ENCODE results near the gene FMNL2. TPM values are rescaled to one million over a fixed set of nuclear protein-coding genes. Genes with fewer than 3 reads are reported as not detected.

The FMNL2 gene
- total RNA-seq, 1 donor from 2014 or later = 12.0 TPM

GRCh38 chr2:152649997-152650396, 315.0 kb downstream of the FMNL2 start:
- Histone ChIP-seq H3K4me1 (peaks cover 0 to 3% of the 10 kb centered on the region in 2 donors), H3K27me3 (no peaks in the 10 kb centered on the region), H3K4me3 (no peak overlapping the region), H3K36me3 (peaks cover 0 to 18% of the 10 kb centered on the region in 2 donors), H3K9me3 (no peaks in the 10 kb centered on the region), H3K27ac (no peak overlapping the region)
- intact Hi-C loops (cut with DNase I) = no loop called here
- DNase-seq (ENCODE audit: low spot score in 2 of 2) = no peak
- TF ChIP-seq CTCF (IDR thresholded peaks at IDR 0.05) = no peak

GRCh38 chr2:152650768-152651371, 315.9 kb downstream of the FMNL2 start:
- H3K27me3 ChIP-seq = no peaks in the 10 kb centered on the region
- no peak for DNase-seq (ENCODE audit: low spot score in 2 of 2)
- H3K27ac ChIP-seq = no peak overlapping the region
- no peak for TF ChIP-seq CTCF (IDR thresholded peaks at IDR 0.05)
- intact Hi-C loops (cut with DNase I) = no loop called here
- peaks cover 0 to 3% of the 10 kb centered on the region in 2 donors for H3K4me1 ChIP-seq
- no peaks in the 10 kb centered on the region for H3K9me3 ChIP-seq
- no peak overlapping the region for H3K4me3 ChIP-seq
- peaks cover 0 to 14% of the 10 kb centered on the region in 2 donors for H3K36me3 ChIP-seq

- intact Hi-C loops (cut with DNase I) = no loop called here
- TF ChIP-seq CTCF (IDR thresholded peaks at IDR 0.05) = no peak
- Histone ChIP-seq H3K9me3 (no peaks in the 10 kb centered on the region), H3K4me1 (peaks cover 0 to 3% of the 10 kb centered on the region in 2 donors), H3K27ac (no peak overlapping the region), H3K27me3 (no peaks in the 10 kb centered on the region), H3K4me3 (no peak overlapping the region), H3K36me3 (peaks cover 8 to 23% of the 10 kb centered on the region in 2 donors)
- DNase-seq (ENCODE audit: low spot score in 2 of 2) = no peak
Observed at GRCh38 chr2:152651834-152652233, 316.9 kb downstream of the FMNL2 start.

- Histone ChIP-seq H3K9me3 (no peaks in the 10 kb centered on the region), H3K27me3 (no peaks in the 10 kb centered on the region), H3K4me3 (no peak overlapping the region), H3K36me3 (peaks cover 37 to 58% of the 10 kb centered on the region in 2 donors), H3K27ac (no peak overlapping the region), H3K4me1 (no peaks in the 10 kb centered on the region)
- intact Hi-C loops (cut with DNase I) = no loop called here
- no peak for TF ChIP-seq CTCF (IDR thresholded peaks at IDR 0.05)
- DNase-seq (ENCODE audit: low spot score in 2 of 2) = no peak
Observed at GRCh38 chr2:152655880-152656279, 320.9 kb downstream of the FMNL2 start.

GRCh38 chr2:152657043-152657442, 322.1 kb downstream of the FMNL2 start:
- Histone ChIP-seq H3K4me3 (no peak overlapping the region), H3K27ac (no peak overlapping the region), H3K9me3 (no peaks in the 10 kb centered on the region), H3K36me3 (peaks cover 40 to 68% of the 10 kb centered on the region in 2 donors), H3K27me3 (no peaks in the 10 kb centered on the region), H3K4me1 (no peaks in the 10 kb centered on the region)
- DNase-seq (ENCODE audit: low spot score in 2 of 2) = no peak
- TF ChIP-seq CTCF (IDR thresholded peaks at IDR 0.05) = no peak
- intact Hi-C loops (cut with DNase I) = no loop called here

- peaks cover 48 to 74% of the 10 kb centered on the region in 2 donors for H3K36me3 ChIP-seq
- TF ChIP-seq CTCF (IDR thresholded peaks at IDR 0.05) = no peak
- no peak for DNase-seq (ENCODE audit: low spot score in 2 of 2)
- H3K4me3 ChIP-seq = no peak overlapping the region
- no peaks in the 10 kb centered on the region for H3K9me3 ChIP-seq
- intact Hi-C loops (cut with DNase I) = no loop called here
- no peaks in the 10 kb centered on the region for H3K4me1 ChIP-seq
- H3K27me3 ChIP-seq = no peaks in the 10 kb centered on the region
- H3K27ac ChIP-seq = no peak overlapping the region
Observed at GRCh38 chr2:152658221-152658620, 323.2 kb downstream of the FMNL2 start.
